Right lobe of liver (tissue), 6 donors: Measurements from ENCODE around the gene CEBPZOS. TPM values are rescaled to one million over a fixed set of nuclear protein-coding genes. Genes with fewer than 3 reads are reported as not detected.
"Not testable (repeated sequence)": the region's sequence is repeated elsewhere in the genome, so short reads cannot be mapped to it uniquely, and the experiment has no call there.

Experiments
- ATAC-seq, 4 donors: fragments of 200-7000 bp; cut with Tn5 transposase; one replicate each; pipeline ENCODE4 v1.9.1; 2020; ENCODE audit warnings: mild to moderate bottlenecking in 4 of 4, moderate library complexity in 4 of 4
- DNase-seq, 3 donors: peaks; one replicate each; pipeline ENCODE4 v3.0.0-alpha.2; 2020
- H3K27ac ChIP-seq, 3 donors: fragments of 200-600 bp; one replicate each; pipeline ENCODE4 v1.8.0; 2022
- H3K27me3 ChIP-seq, 2 donors: fragments of 200-600 bp; one replicate each; pipeline ENCODE4 v1.8.0; 2022
- H3K36me3 ChIP-seq, 4 donors: fragments of 200-600 bp; sonication (generic) in 1 of 4; one replicate each; pipeline versions ENCODE4 v1.5.1 to v1.8.0; 2017 to 2022; ENCODE audit warnings: control low read depth in 1 of 4
- H3K4me1 ChIP-seq, 4 donors: fragments of 200-600 bp; sonication (generic) in 1 of 4; one replicate each; pipeline versions ENCODE4 v1.5.1 to v1.8.0; 2017 to 2022; ENCODE audit warnings: control low read depth in 1 of 4
- H3K4me3 ChIP-seq, 3 donors: fragments of 200-600 bp; one replicate each; pipeline ENCODE4 v1.8.0; 2022
- H3K9me3 ChIP-seq, 4 donors: fragments of 200-600 bp; sonication (generic) in 1 of 4; one replicate each; pipeline versions ENCODE4 v1.5.1 to v1.8.0; 2017 to 2022; ENCODE audit warnings: control low read depth in 1 of 4
- POLR2A ChIP-seq: fragments of 450-650 bp; IDR thresholded peaks from one replicate; pipeline ENCODE4 v1.6.1; 2017; ENCODE audit warnings: antibody characterized with exemption, mild to moderate bottlenecking
- WGBS: methylation state at CpG from one replicate; pipeline ENCODE4 v1.1.6; 2018; ENCODE audit warnings: low coverage, low lambda C conversion rate; ENCODE audit not compliant: insufficient coverage; ENCODE audit errors: missing lambda C conversion rate; 5-methylcytosine and 5-hydroxymethylcytosine counted together
- intact Hi-C, 2 donors: fragments of 100-400 bp; cut with DNase I; formaldehyde crosslinking; loops; one replicate each; pipeline versions ENCODE4 v1.11.2 to v1.14.1; 2022
- total RNA-seq, 6 experiments: library from RNA; depleted of rRNA in 2 of 6; stranded (reverse); fragments of >200 nt in 2 of 6; fragmentation: NEBNext Ultra II Directional in 3 of 6; extraction: Animal tissue kit (Norgen Biotek cat#: 25700) in 3 of 6; gene quantifications; one replicate each; pipeline versions ENCODE4 v1.1.0 to v1.2.4, GENCODE V29; 2016 to 2023
- TF ChIP-seq, protein P1 (sequence below), 4 donors: fragments of 200-600 bp in 3 of 4; fragments of 450-650 bp in 1 of 4; IDR thresholded peaks; one replicate each; pipeline versions ENCODE4 v1.5.1 to v1.8.0; 2016 to 2022; ENCODE audit warnings: antibody characterized with exemption in 4 of 4, mild to moderate bottlenecking in 2 of 4
- donor health status: DM: no; HTN: yes; CAD: no.
- donor health status: DM: no; HTN: no; CAD: no.
- donor health status: DM: no; HTN: no; CAD: no.
- donor health status: DM: no; HTN: yes; CAD: no.
- donor health status: DM: no; HTN: yes; CAD: no.

Gene CEBPZOS
- total RNA-seq, 6 experiments from 2014 or later, result 10.7 to 26.6 (median 18.1) TPM

DNA sequence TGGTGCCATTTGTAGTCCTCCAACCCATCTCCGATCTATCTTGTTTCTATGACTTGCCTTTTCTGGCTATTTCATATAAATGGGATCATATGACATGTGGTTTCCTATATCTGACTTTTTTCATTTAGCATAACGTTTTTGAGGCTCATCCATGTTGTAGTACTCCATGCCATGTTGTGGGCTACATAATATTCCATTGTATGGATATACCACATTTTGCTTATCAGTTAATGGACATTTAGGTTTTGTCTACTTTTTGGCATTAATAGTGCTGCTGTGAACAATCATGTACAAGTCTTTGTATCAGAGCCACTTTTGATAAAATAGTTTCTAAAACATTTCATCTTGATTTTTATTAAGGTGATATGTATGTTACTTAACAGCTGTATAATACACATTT is 7.4 kb downstream of the CEBPZOS start:
- peaks cover 0 to 3% (median 0%) of the 10 kb centered on the region in 4 donors for H3K9me3 ChIP-seq
- no peaks in the 10 kb centered on the region for H3K27me3 ChIP-seq
- TF ChIP-seq, protein P1, sequence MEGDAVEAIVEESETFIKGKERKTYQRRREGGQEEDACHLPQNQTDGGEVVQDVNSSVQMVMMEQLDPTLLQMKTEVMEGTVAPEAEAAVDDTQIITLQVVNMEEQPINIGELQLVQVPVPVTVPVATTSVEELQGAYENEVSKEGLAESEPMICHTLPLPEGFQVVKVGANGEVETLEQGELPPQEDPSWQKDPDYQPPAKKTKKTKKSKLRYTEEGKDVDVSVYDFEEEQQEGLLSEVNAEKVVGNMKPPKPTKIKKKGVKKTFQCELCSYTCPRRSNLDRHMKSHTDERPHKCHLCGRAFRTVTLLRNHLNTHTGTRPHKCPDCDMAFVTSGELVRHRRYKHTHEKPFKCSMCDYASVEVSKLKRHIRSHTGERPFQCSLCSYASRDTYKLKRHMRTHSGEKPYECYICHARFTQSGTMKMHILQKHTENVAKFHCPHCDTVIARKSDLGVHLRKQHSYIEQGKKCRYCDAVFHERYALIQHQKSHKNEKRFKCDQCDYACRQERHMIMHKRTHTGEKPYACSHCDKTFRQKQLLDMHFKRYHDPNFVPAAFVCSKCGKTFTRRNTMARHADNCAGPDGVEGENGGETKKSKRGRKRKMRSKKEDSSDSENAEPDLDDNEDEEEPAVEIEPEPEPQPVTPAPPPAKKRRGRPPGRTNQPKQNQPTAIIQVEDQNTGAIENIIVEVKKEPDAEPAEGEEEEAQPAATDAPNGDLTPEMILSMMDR (IDR thresholded peaks at IDR 0.05), result no peak
- no peak for TF ChIP-seq POLR2A
- ATAC-seq (no peak), DNase-seq (no peak)
- intact Hi-C loops, result no loop called here
- no peak overlapping the region for H3K4me3 ChIP-seq
- H3K4me1 ChIP-seq, result no peaks in the 10 kb centered on the region
- peaks cover 0 to 39% (median 21%) of the 10 kb centered on the region in 4 donors for H3K36me3 ChIP-seq
- H3K27ac ChIP-seq, result no peak overlapping the region
- 100% methylated on average over 1 of the region's 2 CpGs for WGBS

DNA sequence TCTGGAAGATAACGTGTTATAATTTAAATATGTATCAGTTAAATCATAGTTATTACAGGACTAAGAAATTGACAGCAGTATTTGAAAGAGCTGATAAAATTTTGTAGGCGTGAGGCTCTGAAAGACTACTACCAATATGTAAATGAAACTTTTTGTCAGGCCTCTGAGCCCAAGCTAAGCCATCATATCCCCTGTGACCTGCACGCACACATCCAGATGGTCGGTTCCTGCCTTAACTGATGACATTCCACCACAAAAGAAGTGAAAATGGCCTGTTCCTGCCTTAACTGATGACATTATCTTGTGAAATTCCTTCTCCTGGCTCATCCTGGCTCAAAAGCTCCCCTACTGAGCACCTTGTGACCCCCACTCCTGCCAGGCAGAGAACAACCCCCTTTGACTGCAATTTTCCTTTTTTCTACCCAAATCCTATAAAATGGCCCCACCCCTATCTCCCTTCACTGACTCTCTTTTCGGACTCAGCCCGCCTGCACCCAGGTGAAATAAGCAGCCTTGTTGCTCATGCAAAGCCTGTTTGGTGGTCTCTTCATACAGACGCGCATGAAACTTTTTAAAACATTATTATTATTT is 8.9 kb downstream of the CEBPZOS start:
- ATAC-seq, H3K27ac ChIP-seq, DNase-seq, H3K9me3 ChIP-seq, H3K4me3 ChIP-seq, intact Hi-C loops, H3K27me3 ChIP-seq, H3K4me1 ChIP-seq: not testable (repeated sequence)
- 87% methylated on average over 7 of the region's 8 CpGs for WGBS
- H3K36me3 ChIP-seq, result peaks cover 0 to 53% (median 30%) of the 10 kb centered on the region in 4 donors

DNA sequence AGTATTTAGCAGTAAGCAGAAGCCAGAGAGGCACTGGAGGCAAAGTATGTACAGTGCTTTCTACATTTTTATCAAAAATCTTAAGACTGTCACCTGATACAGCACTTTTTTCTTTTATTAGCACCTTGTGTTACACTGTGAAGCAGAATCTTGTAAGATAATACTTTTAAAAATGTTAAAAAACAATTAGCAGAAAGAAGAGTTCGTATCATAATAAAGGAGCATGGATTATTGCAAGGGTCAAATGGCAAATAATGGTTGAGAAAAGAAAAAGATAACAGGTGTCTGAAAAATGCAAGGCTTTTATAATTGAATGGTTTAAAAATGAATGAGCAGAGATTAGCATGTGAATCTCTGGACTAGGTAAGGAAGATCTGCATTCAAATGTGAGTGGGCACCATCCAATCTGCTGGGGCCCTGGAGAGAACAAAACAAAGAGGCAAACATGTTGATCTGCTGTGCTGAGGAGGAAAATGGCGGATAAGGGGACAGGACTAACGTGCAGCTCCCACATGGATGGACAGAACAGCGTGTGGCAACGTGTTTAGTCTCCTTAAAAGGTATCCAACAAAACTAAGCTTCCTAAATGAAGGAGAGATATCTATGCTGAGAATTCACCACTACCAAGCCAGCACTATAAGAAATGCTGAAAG is 9.5 kb downstream of the CEBPZOS start:
- Histone ChIP-seq H3K4me1 (no peaks in the 10 kb centered on the region), H3K4me3 (no peak overlapping the region), H3K27ac (no peak overlapping the region), H3K27me3 (no peaks in the 10 kb centered on the region), H3K9me3 (peaks cover 0 to 3% (median 0%) of the 10 kb centered on the region in 4 donors), H3K36me3 (peaks cover 0 to 54% (median 33%) of the 10 kb centered on the region in 4 donors)
- WGBS, result 97% methylated on average over 5 of the region's 5 CpGs
- intact Hi-C loops, result no loop called here
- ATAC-seq (no peak), DNase-seq (no peak)
- no peak for TF ChIP-seq POLR2A
- TF ChIP-seq, protein P1 (IDR thresholded peaks at IDR 0.05), result no peak

DNA sequence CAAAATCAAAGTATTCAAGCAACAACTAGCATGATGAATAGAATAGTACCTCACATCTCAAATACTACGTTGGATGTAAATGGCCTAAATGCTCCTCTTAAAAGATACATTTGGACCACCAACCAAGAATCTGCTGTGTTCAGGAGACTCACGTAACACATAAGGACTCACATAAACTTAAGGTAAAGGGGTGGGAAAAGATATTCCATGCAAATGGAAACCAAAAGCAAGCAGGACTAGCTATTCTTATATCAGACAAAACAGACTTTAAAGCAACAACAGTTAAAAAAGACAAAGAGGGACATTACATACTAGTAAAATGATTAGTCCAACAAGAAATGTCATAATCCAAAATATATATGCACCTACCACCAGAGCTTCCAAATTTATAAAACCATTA is 10.5 kb downstream of the CEBPZOS start:
- intact Hi-C loops, H3K27ac ChIP-seq, H3K4me3 ChIP-seq, H3K27me3 ChIP-seq, H3K9me3 ChIP-seq, DNase-seq, H3K4me1 ChIP-seq, ATAC-seq: not testable (repeated sequence)
- H3K36me3 ChIP-seq, result peaks cover 3 to 61% (median 33%) of the 10 kb centered on the region in 4 donors
- 100% methylated on average over 2 of the region's 2 CpGs for WGBS

DNA sequence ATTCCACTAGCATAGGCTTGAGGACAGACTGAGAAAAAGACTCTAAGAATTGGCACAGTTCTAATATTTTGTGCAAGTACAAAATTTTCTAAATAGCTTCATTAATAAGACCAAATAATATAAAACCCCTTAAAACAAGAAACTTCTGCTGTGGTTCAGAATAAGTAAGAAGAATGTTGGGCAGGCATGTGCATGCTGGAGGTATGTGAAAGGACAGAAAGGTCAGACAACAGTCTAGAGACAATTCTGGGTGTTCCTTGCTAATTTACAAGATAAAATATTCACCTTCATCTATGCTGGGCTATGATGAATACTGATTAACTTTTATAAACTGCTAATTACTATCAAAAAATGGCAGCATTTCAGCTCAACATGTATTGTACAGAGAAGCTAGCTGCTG is 14.9 kb downstream of the CEBPZOS start:
- TF ChIP-seq, protein P1 (IDR thresholded peaks at IDR 0.05), result no peak
- TF ChIP-seq POLR2A, result no peak
- Histone ChIP-seq H3K4me3 (no peak overlapping the region), H3K36me3 (peaks cover 9 to 65% (median 28%) of the 10 kb centered on the region in 4 donors), H3K9me3 (peaks cover 0 to 3% (median 0%) of the 10 kb centered on the region in 4 donors), H3K27me3 (no peaks in the 10 kb centered on the region), H3K4me1 (no peaks in the 10 kb centered on the region), H3K27ac (no peak overlapping the region)
- intact Hi-C loops, result no loop called here
- ATAC-seq, result no peak
- DNase-seq, result no peak
